ENCODE measurements around the gene RNFT2. TPM values are rescaled to one million over a fixed set of nuclear protein-coding genes. Genes with fewer than 3 reads are reported as not detected.
A peak's percentile ranks its signal among the peaks of the same experiment; 100 is the strongest.

RNFT2 gene
- total RNA-seq, 1 experiment from 2014 or later: 29.5 TPM

- Histone ChIP-seq H2AFZ (ENCODE audit: low read length) (no peak overlapping the region), H2AK5ac (ENCODE audit: insufficient read length, low read length) (no peak overlapping the region), H2BK12ac (ENCODE audit: insufficient read length, low read depth, low read length) (no peak overlapping the region), H3K27me3 (ENCODE audit: insufficient read depth, low read length) (no peaks in the 10 kb centered on the region), H3T11ph (ENCODE audit: low read length) (no peak overlapping the region), H4K5ac (ENCODE audit: insufficient read length, low read depth, low read length) (no peak overlapping the region), H4K20me1 (ENCODE audit: control insufficient read depth, insufficient read depth, insufficient read length) (no peaks in the 10 kb centered on the region), H3K56ac (ENCODE audit: insufficient read length, low read depth, low read length) (no peak overlapping the region), H3K27ac (ENCODE audit: insufficient read length, low read depth, low read length) (no peak overlapping the region), H3K9me3 (ENCODE audit: control insufficient read depth, low read depth, low read length) (no peaks in the 10 kb centered on the region), H3K4me2 (ENCODE audit: insufficient read depth, insufficient read length, low read length) (no peak overlapping the region), H3K4ac (ENCODE audit: low read depth, low read length) (no peak overlapping the region), H3K79me1 (ENCODE audit: insufficient read depth, low read depth, low read length, poor library complexity, severe bottlenecking) (no peaks in the 10 kb centered on the region), H3K23me2 (ENCODE audit: insufficient read length, low read depth, low read length, poor library complexity, severe bottlenecking) (peaks cover 6% of the 10 kb centered on the region), H3K23ac (ENCODE audit: insufficient read length, low read depth, low read length) (no peak overlapping the region), H2BK120ac (ENCODE audit: low read depth, low read length, poor library complexity, severe bottlenecking) (no peak overlapping the region), H3K4me1 (ENCODE audit: insufficient read depth, low read length) (no peaks in the 10 kb centered on the region), H2BK20ac (ENCODE audit: low read depth, low read length, poor library complexity, severe bottlenecking) (no peak overlapping the region), H2BK5ac (ENCODE audit: insufficient read length, low read length) (no peak overlapping the region), H3K9ac (ENCODE audit: extremely low read depth, insufficient read length, low read length) (no peak overlapping the region), H2BK15ac (ENCODE audit: low read depth, low read length) (no peak overlapping the region), H4K91ac (ENCODE audit: insufficient read length, low read depth, low read length) (peak overlapping the region; percentile 51), H4K8ac (replicated peaks; ENCODE audit: insufficient read length, low read depth, low read length) (no peak overlapping the region), H3K18ac (ENCODE audit: insufficient read length, low read depth, low read length) (peak overlapping the region; percentile 34), H3K14ac (ENCODE audit: insufficient read depth, low read length) (0 out of 2 replicates have a peak overlapping the region, but pooled peaks have one; percentile 33), H3K79me2 (ENCODE audit: insufficient read depth, low read length) (no peaks in the 10 kb centered on the region)
- Mint-ChIP-seq H3K4me3 (peak overlapping the region in 1 of 2 experiments; percentile 4; a peak in 1 of 5 replicates), H3K9me3 (no peaks in the 10 kb centered on the region; a peak in 1 of 5 replicates), H3K36me3 (ENCODE audit: insufficient read depth in 1 of 3, low read depth in 3 of 3) (peaks cover 0 to 7% (median 4%) of the 10 kb centered on the region in 3 experiments; a peak in 4 of 7 replicates), H3K27me3 (ENCODE audit: low read depth) (no peaks in the 10 kb centered on the region), H3K27ac (peak overlapping the region in 2 of 3 experiments; percentile 44 to 79; a peak in 3 of 7 replicates), H3K4me1 (peaks cover 12 to 28% of the 10 kb centered on the region in 2 experiments)
- peak; percentile 57 for DNase-seq
- no CpG with 5 or more reads among the region's 8 CpGs for WGBS (ENCODE audit: extremely low coverage, insufficient read length, low lambda C conversion rate)
- no peak for TF ChIP-seq CTCF (conservative IDR thresholded peaks at IDR 0.05)
These were observed 83.2 kb downstream of the RNFT2 start for GRCh38 chr12:116821291-116821690.

Measured in H9 (cell line).